GM21367 (cell line): ENCODE data around the gene BMP5.

ENCODE experiments used
- ATAC-seq: cut with Tn5 transposase; IDR thresholded peaks from one replicate; pipeline ENCODE4 v1.9.1; 2021; ENCODE audit not compliant: unreplicated experiment

The BMP5 gene

GRCh38 chr6:55726144-55726543 lies 149.2 kb downstream of the BMP5 start:
- no peak for ATAC-seq

GRCh38 chr6:55714831-55715230 lies 160.6 kb downstream of the BMP5 start:
- no peak for ATAC-seq

GRCh38 chr6:55713436-55713835 lies 162.0 kb downstream of the BMP5 start:
- ATAC-seq: no peak

DNA sequence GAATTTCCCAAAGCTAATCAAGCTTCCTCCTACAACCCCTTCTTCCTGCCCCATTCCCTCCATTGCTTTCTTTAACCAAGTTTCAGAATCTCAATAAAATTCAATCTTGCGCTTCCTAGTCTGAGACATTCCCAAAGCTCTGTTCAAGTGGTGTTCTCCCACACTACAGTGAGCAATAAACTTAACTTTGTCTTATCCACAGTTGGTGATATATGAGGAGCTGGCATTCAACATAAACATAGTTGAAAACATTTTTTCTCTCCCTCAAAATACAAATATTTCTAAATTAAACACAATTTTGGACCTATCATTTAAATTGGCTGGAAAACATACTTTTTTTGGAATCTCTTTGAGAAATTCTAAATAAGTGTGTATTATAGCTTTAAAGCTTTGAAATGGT lies 166.7 kb downstream of the BMP5 start:
- no peak for ATAC-seq

DNA sequence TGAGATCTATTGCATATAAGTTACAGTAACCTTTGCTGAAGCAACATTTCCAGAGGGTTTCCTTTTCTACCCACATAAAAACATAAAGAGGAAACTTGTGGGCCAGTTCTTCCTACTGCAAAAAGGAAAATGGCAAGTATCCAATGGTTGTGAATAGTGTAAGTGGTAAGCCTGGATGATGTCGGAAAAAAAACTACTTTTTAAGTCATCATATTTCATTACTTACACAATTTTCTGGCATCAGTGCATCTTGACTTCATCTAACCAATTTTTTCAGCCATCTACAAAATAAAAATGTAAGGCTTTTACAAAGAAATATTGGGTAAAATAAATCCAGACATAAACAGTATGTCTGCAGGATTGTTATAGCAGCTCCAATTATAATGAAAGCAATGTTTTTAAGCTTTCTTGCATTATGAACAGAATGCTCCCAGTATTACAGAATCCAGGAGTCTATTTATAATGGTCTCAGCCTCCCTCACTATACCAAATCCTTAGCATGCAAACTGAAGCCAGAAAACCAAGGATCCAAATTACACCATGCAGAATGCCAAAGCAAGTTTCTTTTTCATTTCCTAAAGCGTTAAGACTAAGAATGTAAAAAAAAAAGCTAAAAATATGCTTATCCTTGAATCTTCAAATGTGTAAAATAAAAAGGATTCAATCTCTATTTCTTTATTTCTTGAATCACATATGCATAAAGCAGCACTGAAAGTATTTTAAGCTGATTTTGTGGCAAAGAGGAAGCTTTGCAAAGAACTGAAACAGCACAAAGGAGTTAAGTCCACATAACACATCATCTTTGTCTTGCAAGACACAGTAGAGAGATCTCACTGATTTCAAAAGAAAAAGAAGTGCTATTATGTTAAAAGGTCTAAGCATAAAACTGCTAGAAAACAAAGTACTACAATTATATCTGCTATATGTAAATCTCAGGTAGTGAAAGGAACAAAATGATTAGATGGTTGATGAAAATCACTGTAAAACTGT lies 169.6 kb downstream of the BMP5 start:
- no peak for ATAC-seq

DNA sequence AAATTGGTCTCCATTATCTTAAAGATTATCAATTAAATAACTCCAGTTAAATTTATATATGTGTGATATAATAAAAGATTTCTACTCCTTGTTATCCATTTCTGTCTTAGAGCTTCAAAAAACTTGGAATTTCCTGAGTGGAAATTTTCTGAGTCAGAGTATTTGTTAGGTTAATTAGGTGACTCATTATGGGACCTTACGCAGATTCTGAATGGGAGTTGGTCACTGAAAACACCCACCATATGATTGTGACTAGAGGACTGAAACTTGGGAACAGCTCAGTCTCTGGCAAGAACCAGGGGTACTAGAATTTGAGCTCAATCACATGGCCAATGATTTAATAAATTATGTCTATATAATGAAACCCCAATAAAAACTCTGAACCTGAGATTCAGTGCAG lies 171.0 kb downstream of the BMP5 start:
- ATAC-seq: no peak
